ENCODE measurements around the gene DIAPH3. TPM values are rescaled to one million over a fixed set of nuclear protein-coding genes. Genes with fewer than 3 reads are reported as not detected.
"Not testable (repeated sequence)": the region's sequence is repeated elsewhere in the genome, so short reads cannot be mapped to it uniquely, and the experiment has no call there.

Gene DIAPH3
- total and polyA plus RNA-seq, 2 of the 4 experiments (the other 2 are of a cell fraction): 8.9 to 9.3 TPM

DNA sequence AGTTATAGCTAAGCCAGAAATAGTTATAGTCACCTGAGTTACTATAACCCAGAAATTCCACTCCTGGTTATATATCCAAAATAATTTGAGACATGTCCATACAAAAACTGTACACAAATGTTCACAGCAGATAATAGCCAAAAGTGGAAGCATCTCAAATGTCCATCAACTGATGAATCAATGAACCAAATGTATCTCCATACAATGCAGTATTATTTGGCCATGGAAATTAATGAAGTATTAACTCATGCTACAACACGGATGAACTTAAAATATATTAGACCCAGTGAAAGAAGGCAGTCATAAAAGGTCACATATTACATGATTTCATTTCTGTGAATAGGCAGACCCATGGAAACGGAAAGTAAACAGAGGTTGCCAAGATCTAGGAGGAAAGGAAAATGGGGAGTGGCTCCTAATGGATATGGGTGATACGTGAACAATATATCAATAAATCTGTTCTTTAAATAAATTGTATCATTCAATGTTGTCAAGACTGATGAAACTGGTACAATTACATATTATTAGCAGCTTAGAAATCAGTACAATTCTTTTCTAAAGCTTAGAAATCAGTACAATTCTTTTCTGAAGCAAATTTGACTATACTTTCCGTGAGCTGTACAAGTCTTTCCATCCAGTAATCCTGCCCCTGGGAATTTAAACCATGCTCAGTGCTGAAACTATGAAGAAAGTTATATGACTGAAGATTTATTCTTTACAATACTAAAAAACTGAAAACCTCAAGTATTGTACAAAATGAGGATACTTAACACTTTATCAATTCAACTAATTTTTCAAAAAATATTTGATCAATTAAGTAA lies 47.0 kb upstream of the DIAPH3 start:
- Histone ChIP-seq H3K27me3 (ENCODE audit: control insufficient read depth, insufficient read depth, low read length) (peaks cover 4% of the 10 kb centered on the region; the same call in 1 of the 2 replicates), H3K9ac (ENCODE audit: low read depth, low read length) (no peak overlapping the region), H3K56ac (ENCODE audit: extremely low read depth, insufficient read depth, low read length) (no peak overlapping the region), H4K8ac (ENCODE audit: low read depth in 2 of 2, low read length in 2 of 2) (no peak overlapping the region), H3K4me3 (ENCODE audit: insufficient read depth, low read depth, low read length) (no peak overlapping the region), H3K23ac (ENCODE audit: low read depth, low read length) (no peak overlapping the region), H3K9me3 (ENCODE audit: control insufficient read depth, insufficient read depth, low read length) (no peaks in the 10 kb centered on the region), H2BK120ac (ENCODE audit: low read depth, low read length) (no peak overlapping the region), H2BK15ac (ENCODE audit: low read depth, low read length) (no peak overlapping the region), H3K27ac (ENCODE audit: insufficient read depth, low read length) (no peak overlapping the region), H3K14ac (replicated peaks; ENCODE audit: low read depth, low read length) (no peak overlapping the region), H3K36me3 (ENCODE audit: control insufficient read depth, insufficient read depth, low read length) (no peaks in the 10 kb centered on the region), H2BK5ac (ENCODE audit: low read depth, low read length, poor library complexity, severe bottlenecking) (no peak overlapping the region), H3K79me1 (ENCODE audit: low read depth in 1 of 2, low read length in 2 of 2) (no peaks in the 10 kb centered on the region), H2BK20ac (ENCODE audit: low read depth, low read length) (no peak overlapping the region), H3K4me2 (ENCODE audit: low read depth, low read length) (no peak overlapping the region), H3K9me1 (ENCODE audit: insufficient read depth, low read length) (no peaks in the 10 kb centered on the region), H2AK9ac (replicated peaks; ENCODE audit: low read depth, low read length, poor library complexity) (no peak overlapping the region), H4K91ac (ENCODE audit: insufficient read depth, low read depth, low read length) (no peak overlapping the region), H4K20me1 (ENCODE audit: insufficient read depth, low read length) (no peaks in the 10 kb centered on the region), H2AFZ (replicated peaks; ENCODE audit: low read length, poor library complexity) (no peak overlapping the region), H2AK5ac (ENCODE audit: low read depth, low read length) (no peak overlapping the region), H3K4ac (ENCODE audit: low read depth, low read length) (no peak overlapping the region), H3K4me1 (ENCODE audit: control insufficient read depth, insufficient read depth, low read length) (no peaks in the 10 kb centered on the region), H3K18ac (ENCODE audit: low read depth, low read length) (no peak overlapping the region), H4K5ac (ENCODE audit: low read depth, low read length) (no peak overlapping the region)
- no peak for ATAC-seq (ENCODE audit: low read depth)
- CTCF ChIA-PET: no interaction called here
- DNase-seq: no peak
- TF ChIP-seq MAFK (IDR thresholded peaks at IDR 0.05; ENCODE audit: low read depth, low read length) (no peak), CHD1 (IDR thresholded peaks at IDR 0.05; ENCODE audit: low read depth, low read length) (no peak), CEBPB (IDR thresholded peaks at IDR 0.05; ENCODE audit: low read depth, low read length) (no peak), FOS (IDR thresholded peaks at IDR 0.05; ENCODE audit: low read depth, low read length) (no peak), MXI1 (IDR thresholded peaks at IDR 0.05; ENCODE audit: borderline replicate concordance, low read depth, low read length) (no peak)
- TF ChIP-seq, protein P1, sequence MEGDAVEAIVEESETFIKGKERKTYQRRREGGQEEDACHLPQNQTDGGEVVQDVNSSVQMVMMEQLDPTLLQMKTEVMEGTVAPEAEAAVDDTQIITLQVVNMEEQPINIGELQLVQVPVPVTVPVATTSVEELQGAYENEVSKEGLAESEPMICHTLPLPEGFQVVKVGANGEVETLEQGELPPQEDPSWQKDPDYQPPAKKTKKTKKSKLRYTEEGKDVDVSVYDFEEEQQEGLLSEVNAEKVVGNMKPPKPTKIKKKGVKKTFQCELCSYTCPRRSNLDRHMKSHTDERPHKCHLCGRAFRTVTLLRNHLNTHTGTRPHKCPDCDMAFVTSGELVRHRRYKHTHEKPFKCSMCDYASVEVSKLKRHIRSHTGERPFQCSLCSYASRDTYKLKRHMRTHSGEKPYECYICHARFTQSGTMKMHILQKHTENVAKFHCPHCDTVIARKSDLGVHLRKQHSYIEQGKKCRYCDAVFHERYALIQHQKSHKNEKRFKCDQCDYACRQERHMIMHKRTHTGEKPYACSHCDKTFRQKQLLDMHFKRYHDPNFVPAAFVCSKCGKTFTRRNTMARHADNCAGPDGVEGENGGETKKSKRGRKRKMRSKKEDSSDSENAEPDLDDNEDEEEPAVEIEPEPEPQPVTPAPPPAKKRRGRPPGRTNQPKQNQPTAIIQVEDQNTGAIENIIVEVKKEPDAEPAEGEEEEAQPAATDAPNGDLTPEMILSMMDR (conservative IDR thresholded peaks at IDR 0.05; ENCODE audit: low read depth, low read length): no peak
- in situ Hi-C loops (cut with MboI; ENCODE audit: low sequenced_read_pairs): no loop called here
- no CpG with 5 or more reads among the region's 4 CpGs for WGBS, 2 experiments (ENCODE audit: extremely low coverage in 2 of 2, insufficient read length in 1 of 2)
- no TSS peak for BruUV-seq (replicated peaks)
- dilution Hi-C loops (cut with HindIII; ENCODE audit: low sequenced_read_pairs, unreplicated experiment): no loop called here
- POLR2A ChIA-PET (ENCODE audit: unreplicated experiment): no interaction called here
- intact Hi-C loops (cut with micrococcal nuclease): no loop called here

DNA sequence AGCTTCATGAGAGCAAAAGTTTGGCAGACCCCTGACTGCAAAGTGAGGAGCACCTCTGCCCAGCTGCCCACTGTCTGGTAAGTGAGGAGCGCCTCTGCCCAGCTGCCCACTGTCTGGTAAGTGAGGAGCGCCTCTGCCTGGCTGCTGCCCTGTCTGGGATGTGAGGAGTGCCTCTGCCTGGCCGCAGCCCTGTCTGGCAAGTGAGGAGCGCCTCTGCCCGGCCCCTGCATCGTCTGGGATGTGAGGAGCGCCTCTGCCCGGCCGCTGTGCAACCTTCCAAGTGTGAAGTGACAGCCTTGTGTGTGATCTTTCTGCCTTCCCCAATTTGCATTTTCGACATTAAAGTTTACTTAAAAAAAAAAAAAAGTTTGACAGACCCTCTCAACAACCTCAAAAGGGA lies 41.8 kb upstream of the DIAPH3 start:
- H3K27me3 ChIP-seq (ENCODE audit: control insufficient read depth, insufficient read depth, low read length); H4K5ac ChIP-seq (ENCODE audit: low read depth, low read length); H2BK5ac ChIP-seq (ENCODE audit: low read depth, low read length, poor library complexity, severe bottlenecking); H4K20me1 ChIP-seq (ENCODE audit: insufficient read depth, low read length); H3K9ac ChIP-seq (ENCODE audit: low read depth, low read length); H2AK9ac ChIP-seq (replicated peaks; ENCODE audit: low read depth, low read length, poor library complexity); H4K91ac ChIP-seq (ENCODE audit: insufficient read depth, low read depth, low read length); H3K56ac ChIP-seq (ENCODE audit: extremely low read depth, insufficient read depth, low read length); H3K23ac ChIP-seq (ENCODE audit: low read depth, low read length); H3K4ac ChIP-seq (ENCODE audit: low read depth, low read length); H4K8ac ChIP-seq (ENCODE audit: low read depth in 2 of 2, low read length in 2 of 2); POLR2A ChIA-PET (ENCODE audit: unreplicated experiment); in situ Hi-C loops (cut with MboI; ENCODE audit: low sequenced_read_pairs); H2BK120ac ChIP-seq (ENCODE audit: low read depth, low read length); CTCF ChIA-PET; H2BK15ac ChIP-seq (ENCODE audit: low read depth, low read length); H3K4me2 ChIP-seq (ENCODE audit: low read depth, low read length); H3K36me3 ChIP-seq (ENCODE audit: control insufficient read depth, insufficient read depth, low read length); H2AK5ac ChIP-seq (ENCODE audit: low read depth, low read length); H3K9me3 ChIP-seq (ENCODE audit: control insufficient read depth, insufficient read depth, low read length); H3K9me1 ChIP-seq (ENCODE audit: insufficient read depth, low read length); H3K4me3 ChIP-seq (ENCODE audit: insufficient read depth, low read depth, low read length); H3K14ac ChIP-seq (replicated peaks; ENCODE audit: low read depth, low read length); H3K4me1 ChIP-seq (ENCODE audit: control insufficient read depth, insufficient read depth, low read length); H2BK20ac ChIP-seq (ENCODE audit: low read depth, low read length); DNase-seq; dilution Hi-C loops (cut with HindIII; ENCODE audit: low sequenced_read_pairs, unreplicated experiment); ATAC-seq (ENCODE audit: low read depth); H3K79me1 ChIP-seq (ENCODE audit: low read depth in 1 of 2, low read length in 2 of 2); BruUV-seq (replicated peaks); intact Hi-C loops (cut with micrococcal nuclease); H2AFZ ChIP-seq (replicated peaks; ENCODE audit: low read length, poor library complexity); H3K27ac ChIP-seq (ENCODE audit: insufficient read depth, low read length); H3K18ac ChIP-seq (ENCODE audit: low read depth, low read length): not testable (repeated sequence)
- 80% methylated on average over 2 of the region's 10 CpGs; no CpG with 5 or more reads in 1 of the 2 experiments for WGBS, 2 experiments (ENCODE audit: extremely low coverage in 2 of 2, insufficient read length in 1 of 2)
